ENCODE results near the gene CDKN2A.

GRCh38 chr9:22008384-22008716 is 14.2 kb upstream of the CDKN2A start:
- TF ChIP-seq POLR2A (IDR thresholded peaks at IDR 0.05) (no peak), CTCF (IDR thresholded peaks at IDR 0.05) (no peak)
